GM04503 (cell line): Measurements from ENCODE around the gene STXBP5.

ENCODE experiments used
- DNase-seq: peaks from one replicate; pipeline ENCODE4 v3.0.0-alpha.2; 2012; ENCODE audit warnings: low read depth

STXBP5 gene

GRCh38 chr6:147438758-147439528 lies 234.7 kb downstream of the STXBP5 start:
- DNase-seq: no peak
